HEK293 (cell line): ENCODE results near the gene CTLA4.

Experiments used
- CTCF ChIA-PET: fragments of 350-600 bp; formaldehyde crosslinking; extraction: SDS; loops from one replicate; lab custom pipeline; 2021; ENCODE audit warnings: antibody characterized with exemption; lab: Yijun Ruan, JAX
- POLR2A ChIA-PET: fragments of 300-600 bp; formaldehyde crosslinking; extraction: SDS; loops from one replicate; lab custom pipeline; 2020; ENCODE audit warnings: antibody characterized with exemption, inconsistent platforms; lab: Yijun Ruan, JAX
- H3K27ac ChIP-seq: fragments of 200-500 bp; sonication (Bioruptor generic); 2 replicates; pipeline ENCODE4 v1.5.1; 2014; ENCODE audit warnings: low read depth, low read length, control low read depth, inconsistent platforms; ENCODE audit errors: extremely low read depth
- H3K36me3 ChIP-seq, 2 experiments: fragments of 200-500 bp in 1 of 2; sonication (Bioruptor generic) in 1 of 2; 1 replicate in 1 of 2; 2 replicates in 1 of 2; pipeline ENCODE4 v1.5.1; 2014 to 2017; ENCODE audit warnings: inconsistent platforms in 2 of 2, low read length in 2 of 2; ENCODE audit not compliant: control insufficient read depth in 2 of 2, insufficient read depth in 1 of 2
- H3K4me1 ChIP-seq: fragments of 200-500 bp; sonication (Bioruptor generic); 2 replicates; pipeline ENCODE4 v1.5.1; 2014; ENCODE audit warnings: mild to moderate bottlenecking, low read length, inconsistent platforms; ENCODE audit not compliant: control insufficient read depth, insufficient read depth
- H3K4me3 ChIP-seq: 2 replicates; pipeline ENCODE4 v1.5.1; 2011; ENCODE audit warnings: low read depth, mild to moderate bottlenecking, control low read depth, low read length, moderate library complexity
- H3K9me3 ChIP-seq: fragments of 200-500 bp; sonication (Bioruptor generic); 2 replicates; pipeline ENCODE4 v1.5.1; 2014; ENCODE audit warnings: low read depth, low read length, inconsistent platforms; ENCODE audit not compliant: control insufficient read depth, insufficient read depth
- HOXD13 ChIP-seq: sonication (generic); formaldehyde crosslinking; IDR thresholded peaks from 2 replicates; pipeline ENCODE4 v1.8.0; 2022; ENCODE audit warnings: missing genetic modification reagents, borderline replicate concordance
- PATZ1 ChIP-seq: fragments of 450-650 bp; formaldehyde crosslinking; IDR thresholded peaks from 2 replicates; pipeline ENCODE4 v1.5.1; 2016; ENCODE audit warnings: missing biosample characterization, missing genetic modification characterization
- REST ChIP-seq: fragments of 450-650 bp; formaldehyde crosslinking; IDR thresholded peaks from 2 replicates; pipeline ENCODE4 v1.5.1; 2016; ENCODE audit warnings: missing biosample characterization, missing genetic modification characterization
- TCF7L2 ChIP-seq: IDR thresholded peaks from 2 replicates; pipeline ENCODE4 v1.6.1; 2011; ENCODE audit warnings: low read depth, mild to moderate bottlenecking, inconsistent platforms, low read length, moderate library complexity, borderline replicate concordance
- ZBTB26 ChIP-seq: fragments of 450-650 bp; formaldehyde crosslinking; optimal IDR thresholded peaks from 2 replicates; pipeline ENCODE3; 2016; ENCODE audit warnings: missing biosample characterization, mild to moderate bottlenecking, missing genetic modification characterization
- ZNF133 ChIP-seq: fragments of 450-650 bp; formaldehyde crosslinking; IDR thresholded peaks from 2 replicates; pipeline ENCODE4 v1.5.1; 2016; ENCODE audit warnings: missing biosample characterization, missing genetic modification characterization
- ZNF155 ChIP-seq: fragments of 450-650 bp; formaldehyde crosslinking; IDR thresholded peaks from 2 replicates; pipeline ENCODE4 v1.5.1; 2016; ENCODE audit warnings: missing biosample characterization, missing genetic modification characterization
- ZNF2 ChIP-seq: fragments of 450-650 bp; formaldehyde crosslinking; IDR thresholded peaks from 2 replicates; pipeline ENCODE4 v1.5.1; 2016; ENCODE audit warnings: missing biosample characterization, missing genetic modification characterization
- ZNF24 ChIP-seq: fragments of 450-650 bp; formaldehyde crosslinking; IDR thresholded peaks from 2 replicates; pipeline ENCODE4 v1.5.1; 2016; ENCODE audit warnings: missing biosample characterization, missing genetic modification characterization
- ZNF266 ChIP-seq: fragments of 450-650 bp; formaldehyde crosslinking; IDR thresholded peaks from 2 replicates; pipeline ENCODE4 v1.5.1; 2016; ENCODE audit warnings: missing biosample characterization, missing genetic modification characterization, low read depth
- ZNF280C ChIP-seq: fragments of 450-650 bp; formaldehyde crosslinking; IDR thresholded peaks from 2 replicates; pipeline ENCODE4 v1.5.1; 2016; ENCODE audit warnings: missing biosample characterization, missing genetic modification characterization
- ZNF398 ChIP-seq: fragments of 450-650 bp; formaldehyde crosslinking; IDR thresholded peaks from 2 replicates; pipeline ENCODE4 v1.5.1; 2017; ENCODE audit warnings: missing biosample characterization, missing genetic modification characterization
- ZNF544 ChIP-seq: fragments of 450-650 bp; formaldehyde crosslinking; IDR thresholded peaks from 2 replicates; pipeline ENCODE4 v1.5.0; 2017; ENCODE audit warnings: missing biosample characterization, missing genetic modification characterization
- ZNF571 ChIP-seq: fragments of 450-650 bp; formaldehyde crosslinking; IDR thresholded peaks from 2 replicates; pipeline ENCODE4 v1.5.0; 2017; ENCODE audit warnings: missing biosample characterization, missing genetic modification characterization

Gene CTLA4

GRCh38 chr2:203840655-203841205, 26.8 kb upstream of the CTLA4 start:
- H3K27ac ChIP-seq = no peak overlapping the region
- H3K9me3 ChIP-seq = no peaks in the 10 kb centered on the region
- ChIA-PET POLR2A (no interaction called here), CTCF (no interaction called here)
- no peak for TF ChIP-seq ZNF280C (tag by site-specific recombination)
- no peak for TF ChIP-seq ZNF544
- TF ChIP-seq REST (tag by site-specific recombination) = no peak
- no peaks in the 10 kb centered on the region for H3K4me1 ChIP-seq
- no peak overlapping the region for H3K4me3 ChIP-seq
- no peaks in the 10 kb centered on the region for H3K36me3 ChIP-seq

GRCh38 chr2:203841654-203842053, 25.9 kb upstream of the CTLA4 start:
- no peak for TF ChIP-seq ZNF398 (tag by site-specific recombination)
- no peak for TF ChIP-seq HOXD13
- TF ChIP-seq ZNF266 = no peak
- no peak for TF ChIP-seq ZNF24 (tag by site-specific recombination)
- TF ChIP-seq ZNF571 (tag by site-specific recombination) = no peak
- TF ChIP-seq ZNF133 (tag by site-specific recombination) = no peak
- no peak for TF ChIP-seq ZNF155
- no peak for TF ChIP-seq PATZ1 (tag by site-specific recombination)
- TF ChIP-seq ZNF2 = no peak
- TF ChIP-seq ZBTB26 (tag by site-specific recombination) = no peak
- no peak for TF ChIP-seq TCF7L2
- TF ChIP-seq, all 188 proteins: peak for 0
- CTCF ChIA-PET = interaction anchor here (0.6 kb wide), 1 partner anchor 542 kb away, joined by 3 read pairs; no protein-coding TSS in a partner anchor
- POLR2A ChIA-PET = no interaction called here
- H3K4me3 ChIP-seq = no peak overlapping the region
- no peaks in the 10 kb centered on the region for H3K36me3 ChIP-seq
- no peaks in the 10 kb centered on the region for H3K4me1 ChIP-seq
- H3K9me3 ChIP-seq = no peaks in the 10 kb centered on the region
- H3K27ac ChIP-seq = no peak overlapping the region
